ENCODE data around the gene ZIC2.

- TF ChIP-seq CTCF (IDR thresholded peaks at IDR 0.05) (no peak), POLR2A (IDR thresholded peaks at IDR 0.05) (no peak)
Observed at GRCh38 chr13:100035936-100036335, 54.4 kb downstream of the ZIC2 start.
